GM10248 (cell line): Measurements from ENCODE around the gene CARD11.
"Not testable (repeated sequence)": the region's sequence is repeated elsewhere in the genome, so short reads cannot be mapped to it uniquely, and the experiment has no call there.

Experiments
- CTCF ChIA-PET: fragments of 300-600 bp; sonication (Branson Sonifier 250); formaldehyde crosslinking; extraction: SDS; loops from one replicate; lab custom pipeline; 2021; ENCODE audit warnings: antibody characterized with exemption; lab: Yijun Ruan, JAX
- POLR2A ChIA-PET: fragments of 350-650 bp; sonication (Branson Sonifier 250); formaldehyde crosslinking; extraction: SDS; loops from one replicate; lab custom pipeline; 2020; ENCODE audit warnings: antibody characterized with exemption; lab: Yijun Ruan, JAX
- DNase-seq: peaks from one replicate; pipeline ENCODE4 v3.0.0; 2012; ENCODE audit errors: extremely low spot score
- CTCF ChIP-seq: IDR thresholded peaks from 2 replicates; pipeline ENCODE4 v1.5.1; 2012; ENCODE audit warnings: mild to moderate bottlenecking, low read depth; ENCODE audit errors: extremely low read depth, missing control alignments, control extremely low read depth

CARD11 gene

GRCh38 chr7:2958416-2959102 is 85.1 kb downstream of the CARD11 start:
- POLR2A ChIA-PET, result no interaction called here
- no peak for DNase-seq
- CTCF ChIA-PET, result no interaction called here
- TF ChIP-seq CTCF, result no peak

GRCh38 chr7:2957369-2957727 is 86.3 kb downstream of the CARD11 start:
- CTCF ChIA-PET, result interaction anchor here (1.5 kb wide), 1 partner anchor 8 kb away, joined by 4 read pairs; no protein-coding TSS in a partner anchor
- DNase-seq, POLR2A ChIA-PET: not testable (repeated sequence)

GRCh38 chr7:2956526-2957368 is 86.9 kb downstream of the CARD11 start:
- no peak for TF ChIP-seq CTCF
- POLR2A ChIA-PET, result no interaction called here
- CTCF ChIA-PET, result interaction anchor here (1.0 to 1.5 kb wide), 2 partner anchors 9 to 106 kb away, joined by 4 read pairs; no protein-coding TSS in a partner anchor
- no peak for DNase-seq

- ChIA-PET CTCF (interaction anchor here (1.0 to 1.5 kb wide), 2 partner anchors 9 to 106 kb away, joined by 4 read pairs; no protein-coding TSS in a partner anchor), POLR2A (no interaction called here)
- no peak for DNase-seq
- TF ChIP-seq CTCF, result no peak
Measured at GRCh38 chr7:2956076-2956475, 87.6 kb downstream of the CARD11 start.

GRCh38 chr7:2955269-2955668 is 88.4 kb downstream of the CARD11 start:
- POLR2A ChIA-PET, result no interaction called here
- DNase-seq, result no peak
- TF ChIP-seq CTCF, result no peak
- CTCF ChIA-PET, result interaction anchor here (1.7 kb wide), 1 partner anchor 11 kb away, joined by 4 read pairs; no protein-coding TSS in a partner anchor

GRCh38 chr7:2954433-2954853 is 89.2 kb downstream of the CARD11 start:
- no peak for TF ChIP-seq CTCF
- DNase-seq, result peak; percentile 10
- POLR2A ChIA-PET, result no interaction called here
- CTCF ChIA-PET, result interaction anchor here (1.0 to 1.7 kb wide), 2 partner anchors 12 to 24 kb away, joined by 3 to 4 read pairs; no protein-coding TSS in a partner anchor
